ENCODE data around the gene ZNF197. TPM values are rescaled to one million over a fixed set of nuclear protein-coding genes. Genes with fewer than 3 reads are reported as not detected.

Gene ZNF197
- total RNA-seq, 1 experiment from 2014 or later = 12.5 TPM

- Histone ChIP-seq H3K4me1 (ENCODE audit: low read length) (peaks cover 3% of the 10 kb centered on the region; the same call in 1 of the 2 replicates), H4K20me1 (ENCODE audit: insufficient read depth, low read depth, low read length) (no peaks in the 10 kb centered on the region), H3K79me2 (ENCODE audit: low read length) (peaks cover 26% of the 10 kb centered on the region), H3K27me3 (ENCODE audit: low read length) (no peaks in the 10 kb centered on the region), H3K27ac (ENCODE audit: low read length) (no peak within 1 kb of the TSS), H3K9me2 (replicated peaks; ENCODE audit: insufficient read depth, low read length) (no peaks in the 10 kb centered on the region), H2AFZ (ENCODE audit: low read length) (peak within 1 kb of the TSS; percentile 37; the same call in 1 of the 2 replicates), H3K36me3 (ENCODE audit: insufficient read depth, low read length) (peaks cover 48% of the 10 kb centered on the region), H3K9me3 (ENCODE audit: low read length) (peaks cover 3% of the 10 kb centered on the region; the same call in 1 of the 2 replicates), H3K4me3 (ENCODE audit: low read length) (peak within 1 kb of the TSS; percentile 79), H3K4me2 (ENCODE audit: low read depth, low read length, poor library complexity, severe bottlenecking) (peak within 1 kb of the TSS; percentile 65), H3K9ac (ENCODE audit: low read length) (peak within 1 kb of the TSS; percentile 76)
- DNase-seq = peak; percentile 89
Measured at GRCh38 chr3:44648564-44649229, 23.9 kb downstream of the ZNF197 start, which contains the start of gene ZNF35. Gene ZNF35 (plus strand): TSS chr3:44648732. CDS start chr3:44651068, 2,336 bp downstream.

DNA sequence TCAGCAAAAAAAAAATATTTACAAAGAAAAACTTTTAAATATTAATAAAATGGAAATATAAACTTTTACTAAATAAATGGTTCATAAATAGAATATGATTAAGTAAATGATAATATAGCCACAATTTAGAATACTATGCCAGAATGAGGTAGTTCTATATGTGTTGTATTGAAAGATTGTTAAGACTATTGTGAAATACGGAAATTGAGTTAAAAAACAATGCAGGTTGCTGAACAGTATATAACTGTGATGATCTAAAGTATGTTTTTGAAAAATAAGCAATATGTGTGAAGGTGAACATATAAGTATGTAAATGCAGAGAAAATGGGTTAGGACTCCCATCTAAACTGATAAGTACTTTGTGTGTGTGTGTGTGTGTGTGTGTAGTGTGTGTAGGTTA is 24.9 kb downstream of the ZNF197 start:
- DNase-seq = no peak
- Histone ChIP-seq H3K9me2 (replicated peaks; ENCODE audit: insufficient read depth, low read length) (no peaks in the 10 kb centered on the region), H3K4me2 (ENCODE audit: low read depth, low read length, poor library complexity, severe bottlenecking) (peak overlapping the region; percentile 65), H2AFZ (ENCODE audit: low read length) (no peak overlapping the region), H3K4me3 (ENCODE audit: low read length) (no peak overlapping the region), H3K9ac (ENCODE audit: low read length) (no peak overlapping the region), H3K36me3 (ENCODE audit: insufficient read depth, low read length) (peaks cover 54% of the 10 kb centered on the region), H3K27me3 (ENCODE audit: low read length) (no peaks in the 10 kb centered on the region), H4K20me1 (ENCODE audit: insufficient read depth, low read depth, low read length) (no peaks in the 10 kb centered on the region), H3K4me1 (ENCODE audit: low read length) (peaks cover 3% of the 10 kb centered on the region; the same call in 1 of the 2 replicates), H3K9me3 (ENCODE audit: low read length) (peaks cover 3% of the 10 kb centered on the region; the same call in 1 of the 2 replicates), H3K79me2 (ENCODE audit: low read length) (peaks cover 26% of the 10 kb centered on the region), H3K27ac (ENCODE audit: low read length) (no peak overlapping the region)

DNA sequence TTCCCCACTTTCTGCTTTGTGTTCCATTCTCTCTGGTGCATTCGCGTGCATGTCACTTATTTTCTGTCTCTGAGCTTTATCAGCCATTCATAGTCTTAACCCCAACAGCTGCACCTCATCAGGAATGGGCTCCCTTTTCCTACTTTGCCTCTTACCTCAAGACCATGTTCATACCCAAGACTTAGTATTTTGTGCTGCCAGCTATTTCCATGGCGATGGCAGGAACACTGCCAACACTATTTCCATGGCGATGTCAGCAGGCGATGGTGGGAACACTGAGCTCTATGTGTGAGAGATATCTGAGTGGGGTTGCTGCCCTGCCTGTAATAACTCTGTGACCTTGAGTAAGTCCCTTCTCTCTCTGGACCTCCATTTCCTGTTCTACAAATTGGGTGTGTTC is 29.2 kb downstream of the ZNF197 start:
- no peak overlapping the region for H3K9ac ChIP-seq (ENCODE audit: low read length)
- H3K9me2 ChIP-seq (replicated peaks; ENCODE audit: insufficient read depth, low read length) = no peaks in the 10 kb centered on the region
- no peaks in the 10 kb centered on the region for H3K27me3 ChIP-seq (ENCODE audit: low read length)
- H3K4me1 ChIP-seq (ENCODE audit: low read length) = no peaks in the 10 kb centered on the region
- H3K9me3 ChIP-seq (ENCODE audit: low read length) = peaks cover 8% of the 10 kb centered on the region
- H3K36me3 ChIP-seq (ENCODE audit: insufficient read depth, low read length) = peaks cover 84% of the 10 kb centered on the region
- no peak overlapping the region for H3K4me2 ChIP-seq (ENCODE audit: low read depth, low read length, poor library complexity, severe bottlenecking)
- H2AFZ ChIP-seq (ENCODE audit: low read length) = no peak overlapping the region
- no peak overlapping the region for H3K27ac ChIP-seq (ENCODE audit: low read length)
- no peak overlapping the region for H3K4me3 ChIP-seq (ENCODE audit: low read length)
- peaks cover 19% of the 10 kb centered on the region for H3K79me2 ChIP-seq (ENCODE audit: low read length)
- DNase-seq = no peak
- no peaks in the 10 kb centered on the region for H4K20me1 ChIP-seq (ENCODE audit: insufficient read depth, low read depth, low read length)

DNA sequence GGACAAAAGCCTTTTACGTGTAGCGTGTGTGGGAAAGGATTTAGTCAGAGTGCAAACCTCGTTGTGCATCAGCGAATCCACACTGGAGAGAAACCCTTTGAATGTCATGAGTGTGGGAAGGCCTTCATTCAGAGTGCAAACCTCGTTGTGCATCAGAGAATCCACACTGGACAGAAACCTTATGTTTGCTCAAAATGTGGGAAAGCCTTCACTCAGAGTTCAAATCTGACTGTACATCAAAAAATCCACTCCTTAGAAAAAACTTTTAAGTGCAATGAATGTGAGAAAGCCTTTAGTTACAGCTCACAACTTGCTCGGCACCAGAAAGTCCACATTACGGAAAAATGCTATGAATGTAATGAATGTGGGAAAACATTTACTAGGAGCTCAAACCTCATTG is 34.2 kb downstream of the ZNF197 start:
- Histone ChIP-seq H3K9ac (ENCODE audit: low read length) (no peak overlapping the region), H3K27me3 (ENCODE audit: low read length) (no peaks in the 10 kb centered on the region), H3K4me3 (ENCODE audit: low read length) (no peak overlapping the region), H3K27ac (ENCODE audit: low read length) (no peak overlapping the region), H3K9me2 (replicated peaks; ENCODE audit: insufficient read depth, low read length) (no peaks in the 10 kb centered on the region), H3K9me3 (ENCODE audit: low read length) (peaks cover 13% of the 10 kb centered on the region), H4K20me1 (ENCODE audit: insufficient read depth, low read depth, low read length) (no peaks in the 10 kb centered on the region), H3K4me2 (ENCODE audit: low read depth, low read length, poor library complexity, severe bottlenecking) (no peak overlapping the region), H3K36me3 (ENCODE audit: insufficient read depth, low read length) (peaks cover 66% of the 10 kb centered on the region), H3K4me1 (ENCODE audit: low read length) (no peaks in the 10 kb centered on the region), H2AFZ (ENCODE audit: low read length) (no peak overlapping the region), H3K79me2 (ENCODE audit: low read length) (0 out of 2 replicates have a peak, but pooled peaks cover 3% of the 10 kb centered on the region)
- no peak for DNase-seq

- Histone ChIP-seq H3K27ac (ENCODE audit: low read length) (no peak overlapping the region), H3K9me2 (replicated peaks; ENCODE audit: insufficient read depth, low read length) (no peaks in the 10 kb centered on the region), H4K20me1 (ENCODE audit: insufficient read depth, low read depth, low read length) (no peaks in the 10 kb centered on the region), H3K79me2 (ENCODE audit: low read length) (0 out of 2 replicates have a peak, but pooled peaks cover 3% of the 10 kb centered on the region), H2AFZ (ENCODE audit: low read length) (no peak overlapping the region), H3K4me3 (ENCODE audit: low read length) (no peak overlapping the region), H3K4me1 (ENCODE audit: low read length) (no peaks in the 10 kb centered on the region), H3K36me3 (ENCODE audit: insufficient read depth, low read length) (peaks cover 62% of the 10 kb centered on the region), H3K4me2 (ENCODE audit: low read depth, low read length, poor library complexity, severe bottlenecking) (no peak overlapping the region), H3K9ac (ENCODE audit: low read length) (no peak overlapping the region), H3K9me3 (ENCODE audit: low read length) (peaks cover 13% of the 10 kb centered on the region), H3K27me3 (ENCODE audit: low read length) (no peaks in the 10 kb centered on the region)
- DNase-seq = no peak
Measured at GRCh38 chr3:44659434-44659833, 34.6 kb downstream of the ZNF197 start.

- no peaks in the 10 kb centered on the region for H4K20me1 ChIP-seq (ENCODE audit: insufficient read depth, low read depth, low read length)
- no peak overlapping the region for H2AFZ ChIP-seq (ENCODE audit: low read length)
- no peak overlapping the region for H3K9ac ChIP-seq (ENCODE audit: low read length)
- H3K9me2 ChIP-seq (replicated peaks; ENCODE audit: insufficient read depth, low read length) = no peaks in the 10 kb centered on the region
- H3K36me3 ChIP-seq (ENCODE audit: insufficient read depth, low read length) = peaks cover 51% of the 10 kb centered on the region
- peaks cover 8% of the 10 kb centered on the region; the same call in 1 of the 2 replicates for H3K9me3 ChIP-seq (ENCODE audit: low read length)
- H3K4me2 ChIP-seq (ENCODE audit: low read depth, low read length, poor library complexity, severe bottlenecking) = no peak overlapping the region
- H3K79me2 ChIP-seq (ENCODE audit: low read length) = no peaks in the 10 kb centered on the region
- no peak overlapping the region for H3K4me3 ChIP-seq (ENCODE audit: low read length)
- no peak for DNase-seq
- H3K4me1 ChIP-seq (ENCODE audit: low read length) = no peaks in the 10 kb centered on the region
- no peaks in the 10 kb centered on the region for H3K27me3 ChIP-seq (ENCODE audit: low read length)
- no peak overlapping the region for H3K27ac ChIP-seq (ENCODE audit: low read length)
Measured at GRCh38 chr3:44661189-44661588, 36.4 kb downstream of the ZNF197 start.

GRCh38 chr3:44665173-44665572 is 40.3 kb downstream of the ZNF197 start:
- Histone ChIP-seq H3K36me3 (ENCODE audit: insufficient read depth, low read length) (peaks cover 13% of the 10 kb centered on the region), H3K27me3 (ENCODE audit: low read length) (no peaks in the 10 kb centered on the region), H3K79me2 (ENCODE audit: low read length) (no peaks in the 10 kb centered on the region), H3K4me3 (ENCODE audit: low read length) (no peak overlapping the region), H3K9me2 (replicated peaks; ENCODE audit: insufficient read depth, low read length) (no peaks in the 10 kb centered on the region), H3K9ac (ENCODE audit: low read length) (no peak overlapping the region), H2AFZ (ENCODE audit: low read length) (no peak overlapping the region), H3K4me1 (ENCODE audit: low read length) (no peaks in the 10 kb centered on the region), H3K4me2 (ENCODE audit: low read depth, low read length, poor library complexity, severe bottlenecking) (no peak overlapping the region), H4K20me1 (ENCODE audit: insufficient read depth, low read depth, low read length) (no peaks in the 10 kb centered on the region), H3K27ac (ENCODE audit: low read length) (no peak overlapping the region), H3K9me3 (ENCODE audit: low read length) (peaks cover 3% of the 10 kb centered on the region; the same call in 1 of the 2 replicates)
- no peak for DNase-seq

GRCh38 chr3:44666346-44666745 is 41.5 kb downstream of the ZNF197 start:
- H3K9me3 ChIP-seq (ENCODE audit: low read length) = no peaks in the 10 kb centered on the region
- H3K27ac ChIP-seq (ENCODE audit: low read length) = no peak overlapping the region
- no peak overlapping the region for H3K4me3 ChIP-seq (ENCODE audit: low read length)
- H4K20me1 ChIP-seq (ENCODE audit: insufficient read depth, low read depth, low read length) = no peaks in the 10 kb centered on the region
- DNase-seq = no peak
- no peak overlapping the region for H2AFZ ChIP-seq (ENCODE audit: low read length)
- peaks cover 4% of the 10 kb centered on the region for H3K36me3 ChIP-seq (ENCODE audit: insufficient read depth, low read length)
- H3K4me2 ChIP-seq (ENCODE audit: low read depth, low read length, poor library complexity, severe bottlenecking) = no peak overlapping the region
- H3K79me2 ChIP-seq (ENCODE audit: low read length) = no peaks in the 10 kb centered on the region
- H3K9me2 ChIP-seq (replicated peaks; ENCODE audit: insufficient read depth, low read length) = no peaks in the 10 kb centered on the region
- no peak overlapping the region for H3K9ac ChIP-seq (ENCODE audit: low read length)
- no peaks in the 10 kb centered on the region for H3K27me3 ChIP-seq (ENCODE audit: low read length)
- H3K4me1 ChIP-seq (ENCODE audit: low read length) = no peaks in the 10 kb centered on the region

Data from Karpas-422 (cell line).